Epithelial cell of esophagus (primary cell): ENCODE measurements around the gene FCRL2.
"Not testable (repeated sequence)": the region's sequence is repeated elsewhere in the genome, so short reads cannot be mapped to it uniquely, and the experiment has no call there.

Experiments
- DNase-seq: peaks from one replicate; pipeline ENCODE4 v3.0.0; 2010; ENCODE audit warnings: low read depth
- H3K4me3 ChIP-seq: 2 replicates; pipeline ENCODE4 v1.5.1; 2011; ENCODE audit warnings: mild to moderate bottlenecking, low read length, control low read depth
- TF ChIP-seq, protein P1 (sequence below): IDR thresholded peaks from 2 replicates; pipeline ENCODE4 v1.5.1; 2011; ENCODE audit warnings: low read depth, mild to moderate bottlenecking, low read length, control low read depth, inconsistent platforms; ENCODE audit not compliant: insufficient read depth; ENCODE audit errors: missing control alignments

FCRL2 gene

DNA sequence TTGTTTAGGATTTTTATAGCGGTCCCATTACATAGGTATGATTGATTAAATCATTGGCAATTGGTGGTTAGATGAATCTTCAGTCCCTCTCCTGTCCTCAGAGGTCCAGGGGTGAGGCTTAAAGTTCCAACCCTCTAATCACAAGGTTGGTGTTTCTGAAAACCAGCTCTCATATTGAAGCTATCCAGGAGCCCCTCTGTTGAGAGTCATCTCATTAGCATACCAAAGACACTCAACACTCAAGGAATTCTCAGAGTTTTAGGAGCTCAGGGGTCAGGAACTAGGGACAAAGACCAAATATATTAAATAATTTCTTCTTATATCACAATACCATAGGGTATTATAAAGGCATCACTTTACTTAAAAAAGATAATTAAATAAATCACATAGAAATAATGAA lies 23.3 kb downstream of the FCRL2 start:
- TF ChIP-seq, protein P1, sequence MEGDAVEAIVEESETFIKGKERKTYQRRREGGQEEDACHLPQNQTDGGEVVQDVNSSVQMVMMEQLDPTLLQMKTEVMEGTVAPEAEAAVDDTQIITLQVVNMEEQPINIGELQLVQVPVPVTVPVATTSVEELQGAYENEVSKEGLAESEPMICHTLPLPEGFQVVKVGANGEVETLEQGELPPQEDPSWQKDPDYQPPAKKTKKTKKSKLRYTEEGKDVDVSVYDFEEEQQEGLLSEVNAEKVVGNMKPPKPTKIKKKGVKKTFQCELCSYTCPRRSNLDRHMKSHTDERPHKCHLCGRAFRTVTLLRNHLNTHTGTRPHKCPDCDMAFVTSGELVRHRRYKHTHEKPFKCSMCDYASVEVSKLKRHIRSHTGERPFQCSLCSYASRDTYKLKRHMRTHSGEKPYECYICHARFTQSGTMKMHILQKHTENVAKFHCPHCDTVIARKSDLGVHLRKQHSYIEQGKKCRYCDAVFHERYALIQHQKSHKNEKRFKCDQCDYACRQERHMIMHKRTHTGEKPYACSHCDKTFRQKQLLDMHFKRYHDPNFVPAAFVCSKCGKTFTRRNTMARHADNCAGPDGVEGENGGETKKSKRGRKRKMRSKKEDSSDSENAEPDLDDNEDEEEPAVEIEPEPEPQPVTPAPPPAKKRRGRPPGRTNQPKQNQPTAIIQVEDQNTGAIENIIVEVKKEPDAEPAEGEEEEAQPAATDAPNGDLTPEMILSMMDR = no peak
- DNase-seq = no peak

DNA sequence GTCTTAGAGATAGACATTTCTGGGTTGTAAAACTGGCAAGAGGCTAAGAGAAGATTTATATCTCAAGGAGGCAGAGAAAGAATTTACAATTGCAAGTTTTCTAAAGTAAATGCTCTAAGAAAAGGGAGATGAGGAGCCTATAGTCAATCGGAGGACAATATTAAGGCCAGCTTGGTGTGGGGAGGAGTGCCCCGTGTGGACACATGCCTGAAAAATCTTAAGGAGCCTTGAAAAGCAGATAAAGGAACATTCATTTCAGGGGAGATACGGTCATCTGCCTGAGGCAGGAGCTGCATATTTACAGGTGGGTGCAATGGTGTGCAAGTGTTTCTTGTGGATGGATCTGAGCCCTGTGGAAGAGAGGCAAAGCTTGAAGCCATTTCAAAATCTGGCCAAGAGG lies 25.6 kb downstream of the FCRL2 start:
- TF ChIP-seq, protein P1 = no peak
- no peak for DNase-seq
- H3K4me3 ChIP-seq = no peak overlapping the region

More for the DNA sequence above, 23.3 kb downstream of the FCRL2 start:
- no peak overlapping the region for H3K4me3 ChIP-seq

DNA sequence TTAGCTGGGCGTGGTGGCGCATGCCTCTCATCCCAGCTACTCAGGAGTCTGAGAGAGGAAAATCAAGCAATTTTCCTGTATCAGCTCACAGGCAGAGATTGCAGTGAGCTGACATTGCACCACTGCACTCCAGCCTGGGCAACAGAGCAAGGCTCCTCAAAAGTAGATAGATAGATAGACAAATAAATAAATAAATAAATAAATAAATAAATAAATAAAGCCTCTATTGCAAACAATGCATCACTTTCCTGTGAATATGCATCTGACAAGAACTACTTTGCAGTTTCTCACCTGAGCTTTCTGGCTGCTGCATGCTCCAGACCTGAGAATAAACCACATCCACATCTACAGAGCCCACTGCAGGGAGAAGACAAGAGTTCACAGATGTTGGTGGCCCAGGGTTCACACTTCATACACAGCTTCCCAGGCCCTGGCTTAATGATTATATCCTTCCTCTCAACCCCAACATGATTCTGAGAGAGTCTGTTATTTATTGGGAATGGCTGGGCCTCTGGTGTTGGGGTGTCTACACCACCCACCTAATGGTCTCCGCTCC lies 28.6 kb downstream of the FCRL2 start:
- no peak overlapping the region for H3K4me3 ChIP-seq
- DNase-seq = no peak
- TF ChIP-seq, protein P1 = no peak

DNA sequence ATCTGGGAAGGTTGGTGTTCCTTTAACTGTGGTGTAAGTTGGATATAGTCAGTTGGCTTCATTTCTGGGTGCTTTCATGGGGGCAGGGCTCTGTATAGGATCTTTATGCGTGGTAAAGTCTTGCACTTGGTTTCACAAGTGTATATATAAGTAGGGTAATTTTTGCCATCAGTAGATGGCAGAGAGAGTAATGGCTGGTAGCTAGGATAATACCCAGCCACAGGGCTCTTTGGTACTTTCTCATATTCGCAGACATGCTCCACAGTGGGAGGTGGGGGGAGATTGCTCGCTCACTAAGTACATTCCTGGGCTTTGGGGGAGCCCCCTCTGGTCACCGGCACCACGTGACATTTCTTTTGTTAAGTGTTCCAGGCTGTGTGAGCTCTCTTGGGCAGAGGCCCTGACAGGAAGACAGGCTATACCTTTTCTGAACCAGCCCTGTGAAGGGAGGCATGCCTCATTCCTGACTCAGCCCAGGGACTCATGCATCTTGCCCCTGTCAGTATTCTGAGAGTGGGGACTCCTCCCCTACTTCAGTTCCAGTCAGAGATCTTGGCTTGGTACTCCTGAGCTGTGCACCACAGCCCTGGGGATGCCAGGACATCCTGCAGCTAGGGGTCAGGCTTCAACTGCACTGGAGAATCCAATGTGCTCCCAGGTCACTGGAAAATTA lies 37.6 kb downstream of the FCRL2 start:
- TF ChIP-seq, protein P1 = no peak
- H3K4me3 ChIP-seq = no peak overlapping the region
- peak; percentile 60 for DNase-seq

DNA sequence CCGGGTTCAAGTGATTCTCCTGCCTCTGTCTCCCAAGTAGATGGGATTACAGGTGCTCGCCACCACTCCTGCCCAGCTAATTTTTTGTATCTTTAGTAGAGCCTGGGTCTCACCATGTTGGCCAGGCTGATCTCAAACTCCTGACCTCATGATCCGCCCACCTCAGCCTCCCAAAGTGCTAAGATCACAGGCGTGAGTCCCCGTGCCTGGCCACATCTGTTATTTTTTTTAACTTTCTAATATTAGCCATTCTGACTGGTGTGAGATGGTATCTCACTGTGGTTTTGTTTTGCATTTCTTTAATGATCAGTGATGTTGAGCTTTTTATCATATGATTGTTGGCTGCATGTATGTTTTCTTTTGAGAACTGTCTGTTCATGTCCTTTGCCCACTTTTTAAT lies 40.9 kb downstream of the FCRL2 start:
- H3K4me3 ChIP-seq, DNase-seq: not testable (repeated sequence)

DNA sequence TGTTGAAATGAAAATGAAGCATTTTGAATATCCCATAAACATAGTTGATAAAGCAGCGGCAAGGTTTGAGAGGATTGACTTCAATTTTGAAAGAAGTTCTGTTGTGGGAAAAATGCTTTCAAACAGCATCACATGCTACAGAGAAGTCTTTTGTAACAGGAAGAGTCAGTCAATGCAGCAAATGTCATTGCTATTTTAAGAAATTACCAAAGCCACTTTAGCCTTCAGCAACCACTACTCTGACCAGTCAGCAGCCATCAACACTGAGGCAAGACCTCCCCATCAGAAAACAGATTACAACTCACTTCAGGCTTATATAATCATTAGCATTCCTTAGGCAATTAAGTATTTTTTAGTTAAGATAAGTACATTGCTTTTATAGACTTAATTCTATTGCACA lies 42.6 kb downstream of the FCRL2 start:
- no peak overlapping the region for H3K4me3 ChIP-seq

DNA sequence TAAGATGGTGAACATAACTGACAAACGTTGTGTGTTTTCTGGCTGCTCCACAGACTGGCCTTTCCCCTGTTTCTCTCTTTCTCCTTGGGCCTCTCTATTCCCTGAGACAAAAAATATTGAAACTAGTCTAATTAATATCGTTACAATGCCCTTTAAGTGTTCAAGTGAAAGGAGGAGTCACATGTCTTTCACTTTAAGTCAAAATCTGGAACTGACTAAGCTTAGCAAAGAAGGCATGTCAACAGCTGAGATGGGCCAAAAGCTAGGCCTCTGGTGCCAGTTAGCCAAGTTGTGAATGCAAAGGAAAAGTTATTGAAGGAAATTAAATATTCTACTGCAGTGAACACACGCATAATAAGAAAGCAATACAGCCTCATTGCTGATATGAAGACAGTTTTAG lies 44.2 kb downstream of the FCRL2 start:
- H3K4me3 ChIP-seq = no peak overlapping the region
- TF ChIP-seq, protein P1 = no peak
- no peak for DNase-seq

More for the DNA sequence above, 42.6 kb downstream of the FCRL2 start:
- no peak for DNase-seq
- TF ChIP-seq, protein P1 = no peak
